Body of pancreas (tissue), 4 donors: ENCODE data around the gene DMAC2. TPM values are rescaled to one million over a fixed set of nuclear protein-coding genes. Genes with fewer than 3 reads are reported as not detected.
A peak's percentile ranks its signal among the peaks of the same experiment; 100 is the strongest.
"Not testable (repeated sequence)": the region's sequence is repeated elsewhere in the genome, so short reads cannot be mapped to it uniquely, and the experiment has no call there.

ENCODE experiments used
- ATAC-seq: fragments of 150-250 bp; one replicate; pipeline ENCODE4 v1.9.1; 2016
- DNase-seq, 4 donors: peaks; one replicate each; pipeline ENCODE4 v3.0.0-alpha.2; 2019
- H3K27ac ChIP-seq, 4 donors: fragments of 200-600 bp; sonication (generic); 1 replicate in 3 of 4; 2 replicates in 1 of 4; pipeline versions ENCODE4 v1.5.1 to v1.6.1; 2016 to 2019; ENCODE audit warnings: mild to moderate bottlenecking in 1 of 4, mixed read lengths in 1 of 4, moderate library complexity in 1 of 4
- H3K27me3 ChIP-seq, 2 donors: fragments of 200-600 bp; sonication (generic); one replicate each; pipeline ENCODE4 v1.6.0; 2016; ENCODE audit warnings: mild to moderate bottlenecking in 1 of 2
- H3K36me3 ChIP-seq, 2 donors: fragments of 200-600 bp; sonication (generic); replicated peaks in 1 of 2; 2 replicates each; pipeline ENCODE4 v1.5.1; 2016; ENCODE audit warnings: low read depth in 2 of 2; ENCODE audit not compliant: insufficient read depth in 1 of 2
- H3K4me1 ChIP-seq: fragments of 200-600 bp; sonication (generic); one replicate; pipeline ENCODE4 v1.6.0; 2016
- H3K4me3 ChIP-seq, 2 donors: fragments of 200-600 bp; sonication (generic); 1 replicate in 1 of 2; 2 replicates in 1 of 2; pipeline ENCODE4 v1.5.1; 2016 to 2019
- H3K9me3 ChIP-seq, 3 donors: fragments of 200-600 bp; sonication (generic); 1 replicate in 2 of 3; 2 replicates in 1 of 3; pipeline ENCODE4 v1.5.1; 2016
- POLR2A ChIP-seq, 3 donors: fragments of 450-650 bp; IDR thresholded peaks; one replicate each; pipeline ENCODE4 v1.6.1; 2016; ENCODE audit warnings: antibody characterized with exemption in 3 of 3, mild to moderate bottlenecking in 2 of 3
- WGBS, 2 donors: methylation state at CpG; one replicate each; pipeline ENCODE4 v1.1.5; 2017; 5-methylcytosine and 5-hydroxymethylcytosine counted together
- intact Hi-C: fragments of 100-400 bp; cut with DNase I; formaldehyde crosslinking; loops from one replicate; pipeline ENCODE4 v1.15.1; 2023
- total RNA-seq, 2 donors: library from RNA; depleted of rRNA; stranded (reverse); fragments of >200 nt; gene quantifications; one replicate each; pipeline ENCODE4 v1.1.0, GENCODE V29; 2016
- TF ChIP-seq, protein P1 (sequence below), 7 experiments: fragments of 450-650 bp in 4 of 7; fragments of 200-600 bp in 3 of 7; sonication (generic) in 3 of 7; IDR thresholded peaks; one replicate each; pipeline ENCODE4 v1.5.1; 2016 to 2019; ENCODE audit warnings: antibody characterized with exemption in 7 of 7

The DMAC2 gene
- total RNA-seq, 2 donors from 2014 or later = 13.5 to 45.5 TPM

- no peak for TF ChIP-seq POLR2A (IDR thresholded peaks at IDR 0.05)
- TF ChIP-seq, protein P1, sequence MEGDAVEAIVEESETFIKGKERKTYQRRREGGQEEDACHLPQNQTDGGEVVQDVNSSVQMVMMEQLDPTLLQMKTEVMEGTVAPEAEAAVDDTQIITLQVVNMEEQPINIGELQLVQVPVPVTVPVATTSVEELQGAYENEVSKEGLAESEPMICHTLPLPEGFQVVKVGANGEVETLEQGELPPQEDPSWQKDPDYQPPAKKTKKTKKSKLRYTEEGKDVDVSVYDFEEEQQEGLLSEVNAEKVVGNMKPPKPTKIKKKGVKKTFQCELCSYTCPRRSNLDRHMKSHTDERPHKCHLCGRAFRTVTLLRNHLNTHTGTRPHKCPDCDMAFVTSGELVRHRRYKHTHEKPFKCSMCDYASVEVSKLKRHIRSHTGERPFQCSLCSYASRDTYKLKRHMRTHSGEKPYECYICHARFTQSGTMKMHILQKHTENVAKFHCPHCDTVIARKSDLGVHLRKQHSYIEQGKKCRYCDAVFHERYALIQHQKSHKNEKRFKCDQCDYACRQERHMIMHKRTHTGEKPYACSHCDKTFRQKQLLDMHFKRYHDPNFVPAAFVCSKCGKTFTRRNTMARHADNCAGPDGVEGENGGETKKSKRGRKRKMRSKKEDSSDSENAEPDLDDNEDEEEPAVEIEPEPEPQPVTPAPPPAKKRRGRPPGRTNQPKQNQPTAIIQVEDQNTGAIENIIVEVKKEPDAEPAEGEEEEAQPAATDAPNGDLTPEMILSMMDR (IDR thresholded peaks at IDR 0.05) = no peak
- DNase-seq = no peak
- Histone ChIP-seq H3K9me3 (no peaks in the 10 kb centered on the region), H3K27me3 (no peaks in the 10 kb centered on the region), H3K4me3 (no peak overlapping the region), H3K4me1 (no peaks in the 10 kb centered on the region), H3K27ac (peak overlapping the region in 3 of 4 donors; percentile 9 to 30 (median 26)), H3K36me3 (no peaks in the 10 kb centered on the region)
- intact Hi-C loops = no loop called here
- no peak for ATAC-seq
- 59 to 67% methylated on average over 15 of the region's 15 CpGs for WGBS, 2 donors
Observed at GRCh38 chr19:41478875-41479756, 39.4 kb upstream of the DMAC2 start.

GRCh38 chr19:41478171-41478570, 38.5 kb upstream of the DMAC2 start:
- Histone ChIP-seq H3K27me3 (no peaks in the 10 kb centered on the region), H3K9me3 (no peaks in the 10 kb centered on the region), H3K4me1 (no peaks in the 10 kb centered on the region), H3K36me3 (no peaks in the 10 kb centered on the region), H3K4me3 (no peak overlapping the region), H3K27ac (no peak overlapping the region)
- TF ChIP-seq, protein P1 (IDR thresholded peaks at IDR 0.05) = no peak
- ATAC-seq (no peak), DNase-seq (no peak)
- intact Hi-C loops = no loop called here
- WGBS, 2 donors = 56 to 63% methylated on average over 8 of the region's 8 CpGs

DNA sequence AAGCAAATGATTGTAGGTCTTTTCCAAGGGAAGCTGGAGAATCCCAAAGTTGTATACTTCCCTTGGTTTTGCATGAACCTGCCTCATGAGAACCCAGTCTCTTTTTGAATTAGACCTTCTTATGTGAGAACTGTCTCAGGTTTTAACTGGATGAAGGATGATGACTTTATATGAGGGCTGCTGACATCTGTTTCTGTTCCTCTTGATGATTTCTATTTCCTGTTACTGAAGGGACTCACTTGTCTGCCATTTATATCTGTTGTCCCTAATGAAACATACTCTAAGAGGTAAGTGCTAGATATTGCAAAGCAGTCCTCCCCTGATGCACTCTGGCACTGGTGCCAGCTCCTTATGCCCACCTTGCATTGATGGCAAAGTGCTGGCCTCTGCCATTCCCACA, 36.9 kb upstream of the DMAC2 start:
- Histone ChIP-seq H3K4me1 (no peaks in the 10 kb centered on the region), H3K9me3 (no peaks in the 10 kb centered on the region), H3K27ac (no peak overlapping the region), H3K4me3 (no peak overlapping the region), H3K27me3 (no peaks in the 10 kb centered on the region), H3K36me3 (no peaks in the 10 kb centered on the region)
- TF ChIP-seq POLR2A (IDR thresholded peaks at IDR 0.05) = no peak
- TF ChIP-seq, protein P1 (IDR thresholded peaks at IDR 0.05) = no peak
- ATAC-seq (no peak), DNase-seq (no peak)
- intact Hi-C loops = no loop called here

GRCh38 chr19:41463257-41464256, 23.8 kb upstream of the DMAC2 start:
- H3K4me3 ChIP-seq, intact Hi-C loops, H3K36me3 ChIP-seq, H3K9me3 ChIP-seq, ATAC-seq, H3K4me1 ChIP-seq, H3K27ac ChIP-seq, H3K27me3 ChIP-seq: not testable (repeated sequence)
- 62 to 70% methylated on average over 19 to 22 of the region's 22 CpGs for WGBS, 2 donors
- peak in 1 of 4 donors; percentile 20 for DNase-seq

DNA sequence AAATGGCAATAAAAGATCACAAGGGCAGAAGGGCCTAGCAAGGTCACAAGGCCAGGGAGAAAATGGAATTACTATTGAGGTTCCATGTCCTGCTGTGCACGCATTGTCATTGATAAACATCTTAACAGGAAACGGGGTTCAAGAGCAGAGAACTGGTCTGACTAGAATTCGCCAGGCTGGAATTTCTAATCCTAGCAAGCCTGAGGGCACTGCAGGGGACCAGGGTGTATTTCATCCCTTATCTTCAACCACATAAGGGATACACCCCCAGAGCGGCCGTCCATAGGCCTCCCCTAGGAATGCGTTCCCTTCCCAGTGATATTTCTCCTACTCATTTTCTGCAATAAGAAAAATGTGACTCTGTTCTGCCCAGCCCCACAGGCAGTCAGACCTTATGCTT, 22.8 kb upstream of the DMAC2 start:
- Histone ChIP-seq H3K27me3 (no peaks in the 10 kb centered on the region), H3K4me3 (no peak overlapping the region), H3K27ac (no peak overlapping the region), H3K4me1 (no peaks in the 10 kb centered on the region), H3K9me3 (no peaks in the 10 kb centered on the region), H3K36me3 (no peaks in the 10 kb centered on the region)
- DNase-seq (no peak), ATAC-seq (no peak)
- TF ChIP-seq, protein P1 (IDR thresholded peaks at IDR 0.05) = no peak
- no peak for TF ChIP-seq POLR2A (IDR thresholded peaks at IDR 0.05)
- intact Hi-C loops = no loop called here
- 60 to 72% methylated on average over 6 of the region's 6 CpGs for WGBS, 2 donors
